ENCODE results near the gene TRIB2. TPM values are rescaled to one million over a fixed set of nuclear protein-coding genes. Genes with fewer than 3 reads are reported as not detected.

The TRIB2 gene
- total RNA-seq, 1 donor from 2014 or later = 50.7 TPM

DNA sequence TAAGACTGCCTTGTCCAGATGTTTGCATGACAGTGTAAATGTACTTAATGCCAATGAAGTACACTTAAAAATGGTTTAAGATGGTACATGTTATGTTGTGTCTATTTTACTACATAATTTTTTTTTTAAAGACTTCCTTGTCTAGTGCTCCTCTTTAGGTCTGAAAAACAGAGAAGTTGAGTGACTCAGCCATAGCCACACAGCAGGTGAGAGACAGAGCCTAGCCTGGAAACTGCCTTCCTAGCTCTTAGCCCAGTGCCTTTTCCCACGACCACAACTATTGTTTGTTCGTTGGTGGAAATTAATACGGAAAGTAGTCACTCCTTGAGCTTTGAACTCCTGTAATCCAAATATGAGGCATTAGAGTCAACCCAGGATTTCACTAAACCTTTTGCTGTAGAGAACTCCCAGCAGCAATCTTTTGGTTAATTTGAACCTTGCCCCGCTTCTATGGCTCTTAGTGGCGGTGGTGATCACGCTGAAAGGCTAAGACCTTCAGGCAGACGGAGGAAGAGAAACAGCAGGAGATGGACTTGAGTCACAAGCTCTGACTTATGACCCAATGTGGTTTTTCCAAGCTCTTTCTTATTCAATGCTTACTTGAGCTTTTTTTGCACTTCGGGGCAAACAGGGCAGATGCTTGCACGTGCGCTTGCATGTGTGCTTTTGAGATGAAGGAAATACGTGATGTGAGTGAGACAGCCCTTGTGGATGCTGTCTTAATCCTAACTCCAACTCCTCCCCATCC, 21.2 kb downstream of the TRIB2 start:
- peaks cover 30% of the 10 kb centered on the region for H3K4me1 ChIP-seq
- DNase-seq (no peak), ATAC-seq (peak; percentile 44)
- peaks cover 49% of the 10 kb centered on the region for H3K36me3 ChIP-seq
- TF ChIP-seq CTCF (IDR thresholded peaks at IDR 0.05) = no peak
- H3K27me3 ChIP-seq = no peaks in the 10 kb centered on the region
- peak overlapping the region; percentile 28 for H3K27ac ChIP-seq
- no peaks in the 10 kb centered on the region for H3K9me3 ChIP-seq
- H3K4me3 ChIP-seq = no peak overlapping the region
- intact Hi-C loops (cut with DNase I) = no loop called here

- H3K9me3 ChIP-seq = no peaks in the 10 kb centered on the region
- intact Hi-C loops (cut with DNase I) = no loop called here
- H3K27ac ChIP-seq = no peak overlapping the region
- ATAC-seq (no peak), DNase-seq (no peak)
- TF ChIP-seq CTCF (IDR thresholded peaks at IDR 0.05) = no peak
- peaks cover 42% of the 10 kb centered on the region for H3K36me3 ChIP-seq
- peaks cover 11% of the 10 kb centered on the region for H3K4me1 ChIP-seq
- H3K27me3 ChIP-seq = no peaks in the 10 kb centered on the region
- no peak overlapping the region for H3K4me3 ChIP-seq
These were observed 23.1 kb downstream of the TRIB2 start for GRCh38 chr2:12739721-12740254.

- Histone ChIP-seq H3K36me3 (peaks cover 42% of the 10 kb centered on the region), H3K9me3 (no peaks in the 10 kb centered on the region), H3K4me1 (peaks cover 6% of the 10 kb centered on the region), H3K27me3 (no peaks in the 10 kb centered on the region), H3K27ac (no peak overlapping the region), H3K4me3 (no peak overlapping the region)
- no peak for ATAC-seq
- TF ChIP-seq CTCF (IDR thresholded peaks at IDR 0.05) = no peak
- intact Hi-C loops (cut with DNase I) = no loop called here
- DNase-seq = no peak
These were observed 24.6 kb downstream of the TRIB2 start for GRCh38 chr2:12741380-12741779.

DNA sequence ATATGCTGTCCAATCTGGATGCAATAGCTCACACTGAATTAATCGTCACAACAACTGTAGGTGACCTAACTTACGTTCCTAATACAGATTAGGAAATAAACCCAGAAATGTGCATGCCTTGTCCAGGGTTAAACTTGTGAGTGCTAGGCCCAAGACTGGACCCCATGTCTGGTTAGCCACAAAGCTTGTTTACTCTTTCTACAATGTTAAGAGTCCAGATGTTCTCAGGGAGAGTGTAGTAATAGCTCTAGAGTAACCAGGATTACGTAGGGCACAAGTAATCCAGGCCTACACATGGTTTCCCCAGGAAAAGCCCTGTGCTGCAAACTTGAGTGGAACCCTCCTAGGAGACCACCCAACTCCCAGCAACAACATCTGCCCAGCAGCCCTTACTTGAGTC, 26.2 kb downstream of the TRIB2 start:
- no peak for TF ChIP-seq CTCF (IDR thresholded peaks at IDR 0.05)
- ATAC-seq (no peak), DNase-seq (no peak)
- no peaks in the 10 kb centered on the region for H3K4me1 ChIP-seq
- no peak overlapping the region for H3K4me3 ChIP-seq
- H3K27me3 ChIP-seq = no peaks in the 10 kb centered on the region
- intact Hi-C loops (cut with DNase I) = no loop called here
- H3K27ac ChIP-seq = no peak overlapping the region
- peaks cover 3% of the 10 kb centered on the region for H3K9me3 ChIP-seq
- H3K36me3 ChIP-seq = peaks cover 36% of the 10 kb centered on the region

DNA sequence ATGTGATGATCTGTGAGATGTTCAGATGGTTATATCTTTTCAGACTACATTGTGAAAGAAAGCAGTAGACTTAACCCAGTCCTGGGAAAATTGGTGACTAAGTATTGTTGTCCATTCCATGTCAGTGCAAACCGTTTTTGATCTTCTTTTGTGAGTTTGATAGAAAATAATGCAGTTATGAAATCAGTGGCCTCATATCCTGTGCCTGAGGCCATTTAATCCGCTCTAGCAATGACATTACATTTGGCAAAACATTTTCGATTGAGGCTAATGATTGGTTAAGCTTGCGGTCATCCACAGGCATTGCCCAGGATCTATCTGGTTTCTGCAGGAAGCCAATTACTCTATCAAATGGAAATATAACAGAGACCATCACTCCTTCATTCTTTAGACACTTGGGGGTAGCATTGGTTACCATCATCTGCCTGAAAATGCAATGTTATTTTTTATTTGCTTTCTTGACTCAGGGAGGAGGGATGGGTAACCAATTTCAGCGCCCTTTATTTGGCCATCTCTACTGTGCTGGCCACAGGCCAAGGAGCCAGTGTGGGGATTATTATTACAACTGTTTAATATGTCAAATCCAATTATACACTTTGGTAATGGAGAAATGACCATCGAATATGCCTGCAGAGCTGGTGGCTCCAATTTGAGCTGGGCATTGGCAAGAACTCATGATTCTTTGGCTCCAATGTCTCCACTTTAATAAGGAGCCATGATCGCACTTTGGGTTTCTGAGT, 33.6 kb downstream of the TRIB2 start:
- Histone ChIP-seq H3K9me3 (peaks cover 3% of the 10 kb centered on the region), H3K4me3 (no peak overlapping the region), H3K36me3 (no peaks in the 10 kb centered on the region), H3K27me3 (no peaks in the 10 kb centered on the region), H3K4me1 (no peaks in the 10 kb centered on the region), H3K27ac (no peak overlapping the region)
- intact Hi-C loops (cut with DNase I) = no loop called here
- no peak for TF ChIP-seq CTCF (IDR thresholded peaks at IDR 0.05)
- no peak for DNase-seq
- no peak for ATAC-seq

Data from upper lobe of right lung (tissue), 1 donor.